Left lung (tissue), 10 donors: ENCODE results near the gene MGAT5B. TPM values are rescaled to one million over a fixed set of nuclear protein-coding genes. Genes with fewer than 3 reads are reported as not detected.

Source experiments
- ATAC-seq: fragments of 200-7000 bp; cut with Tn5 transposase; one replicate; pipeline ENCODE4 v1.9.1; 2020; ENCODE audit warnings: moderate library complexity
- DNase-seq, 4 donors: peaks; one replicate each; pipeline ENCODE4 v3.0.0-alpha.2; 2013 to 2020
- H3K27ac ChIP-seq, 2 donors: fragments of 200-600 bp; sonication (generic) in 1 of 2; one replicate each; pipeline versions ENCODE4 v1.5.0 to v1.8.0; 2020 to 2021
- H3K27me3 ChIP-seq, 2 donors: fragments of 200-600 bp; sonication (generic) in 1 of 2; one replicate each; pipeline versions ENCODE4 v1.5.0 to v1.8.0; 2020 to 2021
- H3K36me3 ChIP-seq, 2 donors: fragments of 200-600 bp; sonication (generic) in 1 of 2; one replicate each; pipeline versions ENCODE4 v1.5.0 to v1.8.0; 2020 to 2021
- H3K4me1 ChIP-seq, 2 donors: fragments of 200-600 bp; one replicate each; pipeline ENCODE4 v1.8.0; 2021
- H3K4me3 ChIP-seq, 2 donors: fragments of 200-600 bp; sonication (generic) in 1 of 2; one replicate each; pipeline versions ENCODE4 v1.5.0 to v1.8.0; 2020 to 2021; ENCODE audit warnings: mild to moderate bottlenecking in 1 of 2
- H3K9me3 ChIP-seq, 2 donors: fragments of 200-600 bp; sonication (generic) in 1 of 2; one replicate each; pipeline versions ENCODE4 v1.5.0 to v1.8.0; 2020 to 2021
- CTCF ChIP-seq, 2 donors: fragments of 200-600 bp; sonication (generic) in 1 of 2; IDR thresholded peaks; one replicate each; pipeline versions ENCODE4 v1.5.0 to v1.8.0; 2021; ENCODE audit warnings: antibody characterized with exemption in 2 of 2
- intact Hi-C, 2 donors: fragments of 100-400 bp; cut with DNase I; formaldehyde crosslinking; loops; one replicate each; pipeline versions ENCODE4 v1.11.2 to v1.14.2; 2022
- polyA plus RNA-seq, 6 donors: library from polyadenylated mRNA; unstranded; fragments of 120-200 nt; gene quantifications; one replicate each; pipeline ENCODE4 v1.2.1, GENCODE V29; 2013; ENCODE audit not compliant: insufficient read length in 6 of 6
- total RNA-seq, 2 donors: library from RNA; stranded (reverse); fragmentation: NEBNext Ultra II Directional; extraction: Animal tissue kit (Norgen Biotek cat#: 25700); gene quantifications; one replicate each; pipeline ENCODE4 v1.2.1, GENCODE V29; 2021
- donor health status: DM: no; HTN: yes; CAD: no.
- donor health status: DM: no; HTN: no; CAD: no.

The MGAT5B gene
- total and polyA plus RNA-seq, 8 donors: 1.0 to 1.9 (median 1.3) TPM

DNA sequence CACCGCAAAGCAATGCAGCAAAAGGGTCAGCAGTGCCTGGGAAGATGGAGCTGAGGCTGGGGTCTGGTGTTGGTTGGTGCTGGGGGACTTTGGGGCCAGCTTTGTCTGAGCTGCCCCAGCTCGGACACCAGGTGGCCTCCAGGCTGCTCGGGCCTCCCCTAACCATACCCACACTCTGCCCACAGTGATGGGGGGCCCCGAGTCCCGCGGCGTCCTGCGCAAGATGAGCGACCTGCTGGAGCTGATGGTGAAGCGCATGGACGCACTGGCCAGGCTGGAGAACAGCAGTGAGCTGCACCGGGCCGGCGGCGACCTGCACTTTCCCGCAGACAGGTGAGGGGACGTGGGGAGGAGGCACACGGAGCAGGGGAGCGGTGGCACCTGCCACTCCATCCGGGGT is 13.8 kb downstream of the MGAT5B start:
- no peak for ATAC-seq
- Histone ChIP-seq H3K4me3 (no peak overlapping the region), H3K27ac (no peak overlapping the region), H3K4me1 (no peaks in the 10 kb centered on the region), H3K27me3 (peaks cover 0 to 29% of the 10 kb centered on the region in 2 donors), H3K36me3 (no peaks in the 10 kb centered on the region), H3K9me3 (no peaks in the 10 kb centered on the region)
- TF ChIP-seq CTCF (IDR thresholded peaks at IDR 0.05): no peak
- DNase-seq: no peak
- intact Hi-C loops: no loop called here

DNA sequence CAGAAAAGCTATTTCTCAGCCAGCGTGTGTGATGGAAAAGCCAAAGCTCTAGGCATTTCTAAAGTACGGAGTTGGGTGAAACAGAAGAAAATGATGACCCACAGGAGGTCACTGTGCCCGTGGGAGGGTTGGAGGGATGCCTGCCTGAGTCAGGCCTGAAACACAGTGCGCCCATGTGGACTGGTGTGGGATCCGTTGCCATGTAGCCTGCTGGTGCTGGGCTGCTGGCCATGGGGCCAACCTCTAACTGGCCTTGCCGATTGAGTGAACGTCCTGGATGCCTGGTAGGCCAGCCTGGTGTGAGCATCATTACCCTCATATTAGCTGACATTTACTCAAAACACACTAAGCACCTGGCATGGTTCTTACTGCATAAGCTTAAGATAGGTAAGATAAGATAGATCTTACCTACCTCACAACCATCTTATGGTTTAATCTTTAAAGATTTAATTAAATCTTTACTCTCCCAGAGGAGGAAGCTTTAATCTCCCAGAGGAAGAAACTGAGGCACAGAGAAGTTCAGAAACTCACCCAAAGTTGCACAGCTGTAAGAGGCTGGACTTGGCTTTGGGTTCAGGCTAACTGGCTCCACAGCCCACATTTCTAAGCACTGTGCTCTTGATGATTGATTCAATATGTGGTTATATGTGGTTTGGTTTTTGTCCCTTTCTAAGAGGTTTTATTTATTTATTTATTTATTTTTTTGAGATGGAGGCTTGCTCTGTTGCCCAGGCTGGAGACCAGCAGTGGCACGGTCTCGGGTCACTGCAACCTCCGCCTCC is 15.7 kb downstream of the MGAT5B start:
- Histone ChIP-seq H3K27me3 (peaks cover 0 to 29% of the 10 kb centered on the region in 2 donors), H3K4me1 (no peaks in the 10 kb centered on the region), H3K36me3 (no peaks in the 10 kb centered on the region), H3K4me3 (no peak overlapping the region), H3K27ac (no peak overlapping the region), H3K9me3 (no peaks in the 10 kb centered on the region)
- intact Hi-C loops: no loop called here
- no peak for ATAC-seq
- no peak for TF ChIP-seq CTCF (IDR thresholded peaks at IDR 0.05)
- no peak for DNase-seq

DNA sequence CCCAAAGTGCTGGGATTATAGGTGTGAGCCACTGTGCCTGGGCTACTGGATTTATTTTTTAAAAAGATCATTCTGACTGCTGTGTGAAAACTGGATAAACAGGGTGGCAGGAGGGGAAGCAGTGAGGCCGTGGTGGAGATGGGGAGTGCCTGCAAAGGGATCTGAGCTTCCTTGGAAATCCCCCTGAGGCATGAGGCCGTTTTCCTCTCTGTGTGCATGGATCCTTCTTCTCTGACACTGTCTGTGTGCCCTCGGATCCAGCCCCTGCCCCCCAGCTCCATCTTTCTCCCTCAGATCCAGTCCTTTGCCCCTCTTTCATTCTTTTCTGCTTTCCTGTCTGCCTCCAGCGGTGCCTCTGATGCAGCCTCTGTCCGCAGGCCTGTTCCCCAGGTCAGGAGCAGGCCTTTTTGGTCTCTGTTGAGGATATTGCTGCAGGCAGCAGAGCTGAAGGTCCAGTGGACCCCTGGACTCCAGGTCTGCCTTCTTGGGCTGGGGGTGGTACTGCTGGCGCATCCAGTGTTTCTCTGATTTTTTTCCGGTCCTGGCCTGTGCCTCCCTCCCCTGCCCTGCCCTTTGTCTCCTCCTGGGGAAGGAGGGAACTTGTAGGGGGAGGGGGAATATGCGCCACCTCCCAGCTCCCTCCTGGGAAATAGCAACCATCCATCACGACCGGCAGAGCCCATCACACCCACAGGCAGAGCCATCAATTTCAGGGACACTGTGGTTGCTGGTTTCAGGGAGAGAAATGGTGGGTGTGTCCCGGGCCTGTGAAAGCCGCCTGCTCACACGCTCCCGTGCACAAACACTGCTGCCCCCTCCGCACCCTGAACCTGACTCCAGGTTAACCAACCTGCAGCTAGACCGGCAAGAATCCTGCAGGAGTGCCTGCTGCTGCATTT is 17.0 kb downstream of the MGAT5B start:
- H3K4me1 ChIP-seq: no peaks in the 10 kb centered on the region
- no peak overlapping the region for H3K27ac ChIP-seq
- DNase-seq: no peak
- no peak for TF ChIP-seq CTCF (IDR thresholded peaks at IDR 0.05)
- H3K4me3 ChIP-seq: no peak overlapping the region
- H3K9me3 ChIP-seq: no peaks in the 10 kb centered on the region
- H3K27me3 ChIP-seq: peaks cover 0 to 16% of the 10 kb centered on the region in 2 donors
- H3K36me3 ChIP-seq: no peaks in the 10 kb centered on the region
- no peak for ATAC-seq
- intact Hi-C loops: no loop called here

GRCh38 chr17:76885894-76886290 is 17.7 kb downstream of the MGAT5B start:
- H3K27me3 ChIP-seq: peaks cover 0 to 11% of the 10 kb centered on the region in 2 donors
- TF ChIP-seq CTCF (IDR thresholded peaks at IDR 0.05): no peak
- H3K4me1 ChIP-seq: no peaks in the 10 kb centered on the region
- DNase-seq (no peak), ATAC-seq (no peak)
- intact Hi-C loops: no loop called here
- no peak overlapping the region for H3K27ac ChIP-seq
- H3K9me3 ChIP-seq: no peaks in the 10 kb centered on the region
- no peaks in the 10 kb centered on the region for H3K36me3 ChIP-seq
- H3K4me3 ChIP-seq: no peak overlapping the region

DNA sequence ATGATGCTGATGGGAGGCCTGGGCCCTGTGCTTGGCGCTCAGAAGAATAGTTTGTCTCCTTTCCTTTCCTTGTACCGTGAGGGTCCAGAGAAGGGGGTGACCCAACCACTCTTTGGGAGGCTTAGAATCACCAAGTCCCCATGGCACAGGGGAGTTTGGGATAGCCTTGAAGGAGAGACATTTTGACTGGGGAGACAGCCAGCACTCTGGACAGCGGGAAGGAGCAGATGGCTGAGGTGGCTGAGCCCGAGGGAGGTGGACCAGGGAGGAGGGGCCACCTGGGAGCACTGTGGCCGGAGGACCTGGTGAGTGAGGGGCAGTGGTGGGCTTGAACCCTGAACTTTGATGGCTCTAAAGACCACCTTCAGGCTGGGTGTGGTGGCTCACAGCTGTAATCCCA is 18.2 kb downstream of the MGAT5B start:
- TF ChIP-seq CTCF (IDR thresholded peaks at IDR 0.05): no peak
- DNase-seq (no peak), ATAC-seq (no peak)
- no peak overlapping the region for H3K4me3 ChIP-seq
- no peaks in the 10 kb centered on the region for H3K4me1 ChIP-seq
- no peaks in the 10 kb centered on the region for H3K36me3 ChIP-seq
- intact Hi-C loops: no loop called here
- no peak overlapping the region for H3K27ac ChIP-seq
- peaks cover 0 to 11% of the 10 kb centered on the region in 2 donors for H3K27me3 ChIP-seq
- H3K9me3 ChIP-seq: no peaks in the 10 kb centered on the region
